ENCODE data around the gene NPTXR.
"Not testable (repeated sequence)": the region's sequence is repeated elsewhere in the genome, so short reads cannot be mapped to it uniquely, and the experiment has no call there.

- not testable (repeated sequence) for TF ChIP-seq CTCF, POLR2A (IDR thresholded peaks at IDR 0.05)
Measured at GRCh38 chr22:38853883-38854282, 10.1 kb upstream of the NPTXR start.
